GOT3 (cell line): Measurements from ENCODE around the gene ENOX2.

Experiments used
- DNase-seq: peaks from one replicate; lab custom pipeline; 2025; ENCODE audit warnings: mixed read lengths; lab: John Stamatoyannopoulos, UW

The ENOX2 gene

GRCh38 chrX:130699618-130700017 lies 203.4 kb downstream of the ENOX2 start:
- no peak for DNase-seq

DNA sequence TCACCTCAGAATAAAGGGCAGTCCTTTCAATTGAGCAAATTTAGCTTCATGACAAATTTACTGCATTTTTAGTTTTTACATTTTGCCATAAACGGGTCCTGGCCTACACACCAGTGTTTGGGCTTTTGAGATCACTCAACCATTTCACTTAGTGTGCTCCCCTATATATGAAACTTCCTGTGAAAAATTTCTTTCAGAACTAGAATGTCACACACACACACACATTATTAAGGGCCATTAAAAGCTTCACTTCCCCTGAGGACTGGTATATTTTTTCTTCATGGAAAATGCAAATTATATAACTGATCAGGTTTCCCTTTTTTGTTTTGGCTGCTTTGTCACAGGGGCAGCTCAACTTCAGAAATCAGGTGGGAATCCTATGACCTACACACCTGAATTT lies 206.5 kb downstream of the ENOX2 start:
- DNase-seq: no peak

- no peak for DNase-seq
Measured at GRCh38 chrX:130695931-130696330, 207.1 kb downstream of the ENOX2 start.

GRCh38 chrX:130694983-130695382 lies 208.0 kb downstream of the ENOX2 start:
- no peak for DNase-seq

DNA sequence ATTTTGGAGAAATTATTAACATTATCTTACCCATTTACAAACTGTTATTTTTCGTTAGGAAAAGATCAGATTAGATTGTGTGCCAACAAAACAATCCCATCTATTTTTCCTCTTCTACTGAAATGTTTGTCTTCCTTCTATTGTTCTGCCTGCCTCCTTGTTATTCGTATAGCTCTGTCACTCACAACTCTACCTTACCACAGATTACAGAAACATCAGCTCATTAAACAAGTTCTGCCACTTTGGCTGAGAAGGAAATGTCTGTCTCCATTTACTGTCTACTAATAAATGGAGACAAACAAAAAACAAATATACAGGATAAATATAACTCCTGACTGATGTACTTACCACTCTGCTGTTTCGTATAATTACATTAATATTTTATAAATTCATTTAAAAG lies 211.4 kb downstream of the ENOX2 start:
- DNase-seq: no peak

GRCh38 chrX:130688360-130688759 lies 214.6 kb downstream of the ENOX2 start:
- DNase-seq: no peak

GRCh38 chrX:130682990-130683389 lies 220.0 kb downstream of the ENOX2 start:
- DNase-seq: no peak

GRCh38 chrX:130680164-130681035 lies 222.6 kb downstream of the ENOX2 start:
- no peak for DNase-seq

- no peak for DNase-seq
Measured at GRCh38 chrX:130676861-130677260, 226.1 kb downstream of the ENOX2 start.

- no peak for DNase-seq
Measured at GRCh38 chrX:130672214-130672613, 230.8 kb downstream of the ENOX2 start.

DNA sequence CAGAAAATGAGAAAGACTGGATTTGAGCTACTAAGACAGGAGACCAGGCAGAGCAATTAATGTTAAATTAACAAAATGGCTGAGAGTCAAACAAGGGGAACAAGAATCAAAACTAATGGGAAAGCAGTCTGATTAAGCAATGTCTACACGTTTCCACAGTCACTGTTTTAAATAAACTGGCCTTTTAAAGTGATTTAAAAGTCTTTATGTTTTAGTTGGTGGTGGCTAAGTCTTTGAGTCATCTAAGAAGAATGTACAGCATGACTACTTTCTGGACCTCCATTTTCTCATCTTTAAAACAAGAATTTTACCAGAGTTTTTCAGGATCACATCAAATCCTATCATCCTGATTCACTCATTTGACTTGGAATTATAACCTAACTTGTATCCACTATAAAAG lies 233.8 kb downstream of the ENOX2 start:
- no peak for DNase-seq

DNA sequence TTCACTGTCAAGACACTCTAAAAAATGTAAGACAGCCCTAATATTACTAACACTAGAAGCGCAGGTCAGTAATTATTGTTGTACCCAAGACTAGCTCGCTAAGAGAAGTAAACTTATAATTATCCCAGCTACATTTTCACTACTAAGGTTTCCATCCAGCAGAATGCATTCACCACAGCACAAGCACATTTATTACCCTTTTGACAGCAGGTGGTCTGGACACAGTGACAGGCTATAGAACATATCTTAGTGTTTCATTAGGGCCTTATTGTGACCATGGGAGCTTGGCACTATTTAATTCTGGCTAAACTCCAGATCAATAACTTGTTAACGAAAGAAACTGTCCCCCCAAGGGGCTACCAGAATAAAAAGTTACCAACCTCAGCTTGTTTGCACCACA lies 237.7 kb downstream of the ENOX2 start:
- DNase-seq: no peak

DNA sequence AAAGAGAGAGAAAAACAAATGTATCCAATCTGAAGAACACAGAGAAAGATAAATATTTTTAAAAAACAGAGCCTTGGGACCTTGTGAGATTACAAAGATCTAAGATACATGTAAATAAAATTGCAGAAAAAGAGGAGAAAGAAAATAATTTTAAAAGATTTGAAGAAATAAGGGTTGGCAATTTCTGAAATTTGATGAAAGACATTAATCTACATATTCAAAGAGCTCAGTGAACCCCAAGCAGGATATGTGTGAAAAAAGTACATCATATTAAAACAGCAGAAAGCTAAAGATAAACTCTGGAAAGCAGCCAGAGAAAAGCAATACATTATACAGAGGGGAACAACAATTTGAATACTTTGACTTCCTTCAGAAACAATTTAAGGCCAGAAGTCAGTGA lies 244.7 kb downstream of the ENOX2 start:
- DNase-seq: no peak

- DNase-seq: no peak
Measured at GRCh38 chrX:130654409-130654950, 248.5 kb downstream of the ENOX2 start.

DNA sequence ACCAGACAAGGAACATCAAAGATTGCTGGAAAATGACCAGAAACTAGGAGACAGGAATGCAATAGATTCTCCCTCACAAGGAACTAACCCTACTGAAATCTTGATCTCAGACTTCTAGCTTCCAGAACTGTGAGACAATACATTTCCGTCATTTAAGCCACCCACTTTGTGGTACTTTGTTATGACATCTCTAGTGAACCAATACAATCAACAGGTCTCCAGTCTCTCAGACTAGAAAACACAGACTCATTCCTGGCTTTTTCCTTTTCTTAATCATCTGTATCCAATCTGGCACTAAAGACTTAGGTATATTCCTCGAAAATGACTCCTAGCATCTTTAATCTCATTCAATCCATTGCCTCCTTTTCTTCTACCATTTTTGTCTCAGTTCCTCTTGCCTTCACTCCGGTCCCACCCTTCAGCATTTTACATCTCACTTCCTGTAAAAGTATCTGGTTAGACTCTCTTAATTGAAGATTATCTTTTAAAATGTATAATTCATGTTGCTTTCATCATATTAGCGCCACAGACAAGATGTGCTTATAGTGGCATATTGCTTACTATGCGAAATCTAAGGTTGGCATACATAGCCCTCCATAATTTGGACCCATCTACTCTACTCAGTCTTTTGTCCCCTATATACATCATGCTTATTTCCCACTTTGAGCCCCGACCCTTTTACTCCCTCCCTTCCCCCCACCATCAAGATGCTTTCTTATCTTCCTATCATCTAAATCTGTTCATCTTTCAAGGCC lies 250.0 kb downstream of the ENOX2 start:
- no peak for DNase-seq

- no peak for DNase-seq
Measured at GRCh38 chrX:130649738-130650137, 253.3 kb downstream of the ENOX2 start.

DNA sequence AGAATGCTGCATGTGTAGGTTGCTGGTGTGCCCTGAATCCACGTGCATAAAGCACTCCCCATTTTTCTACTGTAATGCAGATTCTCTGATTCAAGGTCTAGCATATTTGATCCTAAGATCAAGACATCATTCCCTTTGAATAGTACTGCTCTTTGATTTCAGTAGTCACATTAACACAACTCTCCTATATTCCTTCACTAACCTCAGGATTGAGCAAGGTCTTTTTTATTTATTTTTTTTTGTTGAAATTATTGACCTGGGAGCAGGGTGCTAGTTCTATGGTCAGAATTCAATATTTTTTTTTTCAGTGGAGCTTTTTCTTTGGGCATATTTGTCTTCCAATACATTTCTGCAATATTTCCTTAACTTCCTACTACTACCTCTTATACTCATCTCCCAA lies 255.5 kb downstream of the ENOX2 start:
- DNase-seq: no peak

- DNase-seq: no peak
Measured at GRCh38 chrX:130645955-130646583, 256.9 kb downstream of the ENOX2 start.

DNA sequence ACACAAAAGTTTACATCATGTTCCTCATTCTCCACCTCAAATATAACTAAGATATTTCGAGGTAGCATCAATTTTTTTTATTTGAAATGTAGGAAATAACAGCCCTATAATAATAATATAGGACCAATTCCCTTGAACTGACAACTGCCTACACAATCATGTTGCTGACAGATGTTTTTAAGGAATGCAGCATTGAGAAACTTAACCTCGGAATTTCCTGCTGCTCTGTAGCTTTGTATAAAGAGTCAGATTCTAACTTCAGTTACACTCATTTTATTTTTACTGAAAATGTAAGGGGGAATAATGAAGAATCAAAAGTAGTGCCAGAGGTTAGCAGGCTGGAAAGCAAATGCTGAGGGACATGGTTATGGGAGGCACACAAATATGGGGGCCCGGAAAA lies 265.4 kb downstream of the ENOX2 start:
- no peak for DNase-seq

GRCh38 chrX:130636277-130636676 lies 266.7 kb downstream of the ENOX2 start:
- DNase-seq: no peak

- no peak for DNase-seq
Measured at GRCh38 chrX:130631011-130631410, 272.0 kb downstream of the ENOX2 start.

DNA sequence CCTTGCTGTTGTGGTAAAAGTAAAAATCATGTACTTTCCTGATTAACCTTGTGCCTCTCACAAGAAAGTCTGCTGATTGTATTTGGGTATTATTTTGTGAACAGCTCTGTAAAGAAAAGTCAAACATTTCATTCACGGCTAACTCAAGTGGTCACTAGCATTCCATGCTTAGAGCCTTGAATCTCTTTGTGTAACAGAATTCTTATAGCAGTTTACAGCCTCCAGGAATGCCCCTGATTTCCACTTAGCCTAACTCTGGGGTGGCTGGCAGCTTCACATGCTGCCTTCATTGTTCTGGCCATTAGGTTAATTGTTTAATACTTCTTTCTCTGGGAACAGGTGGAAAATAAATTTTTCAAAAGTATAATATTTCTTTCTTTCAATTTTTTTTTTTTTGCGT lies 274.5 kb downstream of the ENOX2 start:
- no peak for DNase-seq

DNA sequence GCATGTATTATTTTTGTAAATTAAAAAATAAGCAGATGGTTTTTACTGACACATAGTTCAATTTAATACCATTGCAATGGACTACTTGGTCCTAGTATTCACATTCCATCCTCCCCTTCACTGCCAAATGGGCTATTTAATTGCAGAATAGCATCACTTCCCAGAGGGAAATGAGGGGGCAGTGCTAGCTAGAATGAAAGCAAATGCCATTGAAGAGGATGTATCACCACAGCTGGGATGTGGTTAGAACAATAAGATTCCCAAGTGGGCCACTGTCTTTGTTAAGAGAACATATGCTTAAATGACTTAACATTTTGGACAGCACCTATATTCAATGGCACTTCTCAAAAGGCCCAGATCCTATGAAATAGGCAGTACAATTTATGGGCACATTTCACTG lies 276.5 kb downstream of the ENOX2 start:
- no peak for DNase-seq
